ENCODE measurements around the gene IQGAP2.

Gene IQGAP2

GRCh38 chr5:76657683-76658311, 254.7 kb downstream of the IQGAP2 start:
- TF ChIP-seq CTCF (IDR thresholded peaks at IDR 0.05; ENCODE audit: low read depth, low read length, missing control alignments), result no peak
- no peak for DNase-seq
- in situ Hi-C loops (cut with HindIII; ENCODE audit: low pct_ligation_motif_present, low sequenced_read_pairs), result no loop called here

GRCh38 chr5:76660360-76660759, 257.3 kb downstream of the IQGAP2 start:
- TF ChIP-seq CTCF (IDR thresholded peaks at IDR 0.05; ENCODE audit: low read depth, low read length, missing control alignments), result no peak
- no peak overlapping the region for H3K4me3 ChIP-seq (ENCODE audit: low read depth, low read length)
- H3K36me3 ChIP-seq (replicated peaks), result no peaks in the 10 kb centered on the region
- H3K27me3 ChIP-seq (replicated peaks), result no peaks in the 10 kb centered on the region
- no peak overlapping the region for H3K27ac ChIP-seq
- no peak for DNase-seq
- in situ Hi-C loops (cut with HindIII; ENCODE audit: low pct_ligation_motif_present, low sequenced_read_pairs), result no loop called here

More at GRCh38 chr5:76657683-76658311, 254.7 kb downstream of the IQGAP2 start:
- Histone ChIP-seq H3K27me3 (replicated peaks) (no peaks in the 10 kb centered on the region), H3K36me3 (replicated peaks) (no peaks in the 10 kb centered on the region), H3K27ac (no peak overlapping the region), H3K4me3 (ENCODE audit: low read depth, low read length) (no peak overlapping the region)

GRCh38 chr5:76662521-76662920, 259.4 kb downstream of the IQGAP2 start:
- no peak for TF ChIP-seq CTCF (IDR thresholded peaks at IDR 0.05; ENCODE audit: low read depth, low read length, missing control alignments)
- H3K27me3 ChIP-seq (replicated peaks), result no peaks in the 10 kb centered on the region
- H3K27ac ChIP-seq, result no peak overlapping the region
- H3K4me3 ChIP-seq (ENCODE audit: low read depth, low read length), result no peak overlapping the region
- DNase-seq, result no peak
- H3K36me3 ChIP-seq (replicated peaks), result no peaks in the 10 kb centered on the region
- in situ Hi-C loops (cut with HindIII; ENCODE audit: low pct_ligation_motif_present, low sequenced_read_pairs), result no loop called here

GRCh38 chr5:76663573-76663972, 260.5 kb downstream of the IQGAP2 start:
- no peak for TF ChIP-seq CTCF (IDR thresholded peaks at IDR 0.05; ENCODE audit: low read depth, low read length, missing control alignments)
- no peak for DNase-seq
- Histone ChIP-seq H3K36me3 (replicated peaks) (no peaks in the 10 kb centered on the region), H3K4me3 (ENCODE audit: low read depth, low read length) (no peak overlapping the region), H3K27me3 (replicated peaks) (no peaks in the 10 kb centered on the region), H3K27ac (no peak overlapping the region)
- in situ Hi-C loops (cut with HindIII; ENCODE audit: low pct_ligation_motif_present, low sequenced_read_pairs), result no loop called here

GRCh38 chr5:76664079-76664478, 261.0 kb downstream of the IQGAP2 start:
- DNase-seq, result no peak
- Histone ChIP-seq H3K27ac (no peak overlapping the region), H3K36me3 (replicated peaks) (no peaks in the 10 kb centered on the region), H3K4me3 (ENCODE audit: low read depth, low read length) (no peak overlapping the region), H3K27me3 (replicated peaks) (no peaks in the 10 kb centered on the region)
- in situ Hi-C loops (cut with HindIII; ENCODE audit: low pct_ligation_motif_present, low sequenced_read_pairs), result no loop called here
- no peak for TF ChIP-seq CTCF (IDR thresholded peaks at IDR 0.05; ENCODE audit: low read depth, low read length, missing control alignments)

- in situ Hi-C loops (cut with HindIII; ENCODE audit: low pct_ligation_motif_present, low sequenced_read_pairs), result no loop called here
- no peak for DNase-seq
- no peak for TF ChIP-seq CTCF (IDR thresholded peaks at IDR 0.05; ENCODE audit: low read depth, low read length, missing control alignments)
- Histone ChIP-seq H3K36me3 (replicated peaks) (no peaks in the 10 kb centered on the region), H3K27me3 (replicated peaks) (no peaks in the 10 kb centered on the region), H3K27ac (no peak overlapping the region), H3K4me3 (ENCODE audit: low read depth, low read length) (no peak overlapping the region)
These were observed 264.4 kb downstream of the IQGAP2 start for GRCh38 chr5:76667495-76667894.

All from brain microvascular endothelial cell (primary cell).